Panc1 (cell line): ENCODE measurements around the gene CREB5. TPM values are rescaled to one million over a fixed set of nuclear protein-coding genes. Genes with fewer than 3 reads are reported as not detected.

Source experiments
- ATAC-seq: fragments of 200-7000 bp; cut with Tn5 transposase; 2 replicates; pipeline ENCODE4 v1.9.1; 2020; ENCODE audit warnings: mild to moderate bottlenecking, moderate library complexity
- BruUV-seq: library from RNA; stranded (reverse); fragments of 400-500 nt; replicated peaks from 2 replicates; lab custom pipeline; 2021; lab: Mats Ljungman, UMichigan
- CTCF ChIA-PET: fragments of 300-600 bp; sonication (Branson Sonifier 250); formaldehyde crosslinking; loops from one replicate; lab custom pipeline; 2022; ENCODE audit warnings: antibody characterized with exemption; lab: Charles Lee
- POLR2A ChIA-PET: fragments of 300-600 bp; sonication (Branson Sonifier 250); formaldehyde crosslinking; loops from one replicate; lab custom pipeline; 2022; ENCODE audit warnings: antibody characterized with exemption; lab: Charles Lee
- DNase-seq: peaks from one replicate; pipeline ENCODE4 v3.0.0-alpha.2; 2010; ENCODE audit warnings: low read depth, low spot score
- H3K27ac ChIP-seq: 2 replicates; pipeline ENCODE4 v1.5.1; 2011; ENCODE audit warnings: mild to moderate bottlenecking, low read length, inconsistent platforms
- H3K27me3 ChIP-seq: fragments of 200-500 bp; sonication (Bioruptor generic); 2 replicates; pipeline ENCODE4 v1.6.0; 2014; ENCODE audit warnings: low read length, inconsistent platforms; ENCODE audit not compliant: control insufficient read depth, insufficient read depth
- H3K36me3 ChIP-seq: fragments of 200-500 bp; sonication (Bioruptor generic); 2 replicates; pipeline ENCODE4 v1.5.1; 2014; ENCODE audit warnings: inconsistent platforms, mild to moderate bottlenecking, low read length, moderate library complexity; ENCODE audit not compliant: control insufficient read depth, insufficient read depth
- H3K4me1 ChIP-seq: 2 replicates; pipeline ENCODE4 v1.5.1; 2011; ENCODE audit warnings: inconsistent platforms, mild to moderate bottlenecking, low read length, moderate library complexity; ENCODE audit not compliant: control insufficient read depth, insufficient read depth
- H3K4me3 ChIP-seq, 2 experiments: 2 replicates each; pipeline ENCODE4 v1.5.1; 2011 to 2012; ENCODE audit warnings: low read depth in 2 of 2, low read length in 2 of 2, mild to moderate bottlenecking in 2 of 2, inconsistent platforms in 1 of 2, moderate library complexity in 1 of 2
- H3K9me3 ChIP-seq: fragments of 200-500 bp; sonication (Bioruptor generic); 2 replicates; pipeline ENCODE4 v1.5.1; 2014; ENCODE audit warnings: low read depth, mild to moderate bottlenecking, inconsistent platforms, low read length, moderate library complexity; ENCODE audit not compliant: control insufficient read depth, insufficient read depth
- POLR2AphosphoS5 ChIP-seq: IDR thresholded peaks from 2 replicates; pipeline ENCODE4 v1.6.1; 2012; ENCODE audit warnings: mild to moderate bottlenecking, low read depth, low read length, moderate library complexity
- SIN3A ChIP-seq: IDR thresholded peaks from 2 replicates; pipeline ENCODE4 v1.6.1; 2012; ENCODE audit warnings: low read depth, mild to moderate bottlenecking, low read length, moderate library complexity, borderline replicate concordance; ENCODE audit not compliant: insufficient read depth
- TCF7L2 ChIP-seq: IDR thresholded peaks from 2 replicates; pipeline ENCODE4 v1.6.1; 2011; ENCODE audit warnings: mild to moderate bottlenecking, low read depth, low read length, inconsistent platforms
- in situ Hi-C: cut with HindIII; loops from 2 replicates; pipeline ENCODE4 v1.10.0; 2016; ENCODE audit warnings: low sequenced_read_pairs, low pct_unique_long_range_greater_than_20kb
- intact Hi-C: fragments of 100-400 bp; cut with micrococcal nuclease; formaldehyde crosslinking; loops from one replicate; pipeline ENCODE4 v1.10.0; 2022; ENCODE audit not compliant: unreplicated experiment
- total RNA-seq: library from RNA; stranded (reverse); gene quantifications from one replicate; pipeline ENCODE4 v1.2.1, GENCODE V29; 2021; ENCODE audit not compliant: unreplicated experiment
- TF ChIP-seq, protein P1 (sequence below), 2 experiments: IDR thresholded peaks; 2 replicates each; pipeline ENCODE4 v1.6.1; 2011 to 2012; ENCODE audit warnings: low read depth in 2 of 2, control low read depth in 1 of 2, low read length in 1 of 2, mild to moderate bottlenecking in 1 of 2, moderate library complexity in 1 of 2; ENCODE audit not compliant: insufficient read depth in 1 of 2
- TF ChIP-seq, protein P2 (sequence below): fragments of 450-650 bp; IDR thresholded peaks from 2 replicates; pipeline ENCODE4 v1.5.1; 2017; ENCODE audit warnings: mild to moderate bottlenecking

The CREB5 gene
- total RNA-seq, 1 experiment from 2014 or later = 3.1 TPM

DNA sequence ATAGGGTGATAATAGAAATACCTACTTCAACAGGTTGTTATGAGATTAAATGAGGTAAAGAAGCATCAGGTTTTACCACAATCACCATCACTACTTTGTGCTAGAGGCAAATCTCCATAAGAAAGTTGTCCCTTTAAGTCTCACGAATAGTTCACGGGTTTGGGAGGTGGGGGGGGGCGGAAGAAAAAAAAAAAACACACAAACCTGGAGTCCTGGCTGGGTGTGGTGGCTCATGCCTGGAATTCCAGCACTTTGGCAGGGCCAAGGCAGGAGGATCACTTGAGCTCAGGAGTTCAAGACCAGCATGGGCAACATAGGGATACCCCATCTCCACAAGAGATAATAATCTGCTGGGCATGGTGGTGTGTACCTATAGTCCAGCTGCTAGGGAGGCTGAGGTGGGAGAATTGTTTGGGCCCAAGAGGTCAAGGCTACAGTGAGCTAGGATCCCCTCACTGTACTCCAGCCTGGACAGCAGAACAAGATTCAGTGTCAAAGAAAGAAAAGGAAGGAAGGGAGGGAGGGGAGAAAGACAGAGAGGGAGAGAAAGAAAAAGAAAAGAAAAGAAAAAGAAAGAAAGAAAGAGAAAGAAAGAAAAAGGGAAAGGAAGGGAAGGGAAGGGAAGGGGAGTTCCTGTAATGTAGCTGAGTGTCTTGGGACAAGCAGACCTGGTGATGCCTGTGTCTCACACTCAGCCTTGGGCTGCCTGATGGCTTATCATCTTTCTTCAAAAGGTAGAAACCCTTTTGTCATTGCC, 231.4 kb downstream of the CREB5 start:
- CTCF ChIA-PET = no interaction called here
- no peaks in the 10 kb centered on the region for H3K4me1 ChIP-seq
- H3K36me3 ChIP-seq = no peaks in the 10 kb centered on the region
- H3K27ac ChIP-seq = no peak overlapping the region
- BruUV-seq = no TSS peak
- H3K27me3 ChIP-seq = peaks cover 5% of the 10 kb centered on the region; the same call in 1 of the 2 replicates
- POLR2A ChIA-PET = interaction anchor here (0.6 to 0.7 kb wide), 2 partner anchors 146 to 1612 kb away, joined by 3 to 12 read pairs; no protein-coding TSS in a partner anchor
- no peak for DNase-seq
- no peaks in the 10 kb centered on the region for H3K9me3 ChIP-seq
- H3K4me3 ChIP-seq = no peak overlapping the region
- intact Hi-C loops = no loop called here
- no peak for ATAC-seq
- in situ Hi-C loops = no loop called here
- TF ChIP-seq TCF7L2 (no peak), POLR2AphosphoS5 (no peak), SIN3A (no peak)
- TF ChIP-seq, protein P1, sequence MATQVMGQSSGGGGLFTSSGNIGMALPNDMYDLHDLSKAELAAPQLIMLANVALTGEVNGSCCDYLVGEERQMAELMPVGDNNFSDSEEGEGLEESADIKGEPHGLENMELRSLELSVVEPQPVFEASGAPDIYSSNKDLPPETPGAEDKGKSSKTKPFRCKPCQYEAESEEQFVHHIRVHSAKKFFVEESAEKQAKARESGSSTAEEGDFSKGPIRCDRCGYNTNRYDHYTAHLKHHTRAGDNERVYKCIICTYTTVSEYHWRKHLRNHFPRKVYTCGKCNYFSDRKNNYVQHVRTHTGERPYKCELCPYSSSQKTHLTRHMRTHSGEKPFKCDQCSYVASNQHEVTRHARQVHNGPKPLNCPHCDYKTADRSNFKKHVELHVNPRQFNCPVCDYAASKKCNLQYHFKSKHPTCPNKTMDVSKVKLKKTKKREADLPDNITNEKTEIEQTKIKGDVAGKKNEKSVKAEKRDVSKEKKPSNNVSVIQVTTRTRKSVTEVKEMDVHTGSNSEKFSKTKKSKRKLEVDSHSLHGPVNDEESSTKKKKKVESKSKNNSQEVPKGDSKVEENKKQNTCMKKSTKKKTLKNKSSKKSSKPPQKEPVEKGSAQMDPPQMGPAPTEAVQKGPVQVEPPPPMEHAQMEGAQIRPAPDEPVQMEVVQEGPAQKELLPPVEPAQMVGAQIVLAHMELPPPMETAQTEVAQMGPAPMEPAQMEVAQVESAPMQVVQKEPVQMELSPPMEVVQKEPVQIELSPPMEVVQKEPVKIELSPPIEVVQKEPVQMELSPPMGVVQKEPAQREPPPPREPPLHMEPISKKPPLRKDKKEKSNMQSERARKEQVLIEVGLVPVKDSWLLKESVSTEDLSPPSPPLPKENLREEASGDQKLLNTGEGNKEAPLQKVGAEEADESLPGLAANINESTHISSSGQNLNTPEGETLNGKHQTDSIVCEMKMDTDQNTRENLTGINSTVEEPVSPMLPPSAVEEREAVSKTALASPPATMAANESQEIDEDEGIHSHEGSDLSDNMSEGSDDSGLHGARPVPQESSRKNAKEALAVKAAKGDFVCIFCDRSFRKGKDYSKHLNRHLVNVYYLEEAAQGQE (IDR thresholded peaks at IDR 0.05; ENCODE audit: insufficient read depth in 1 of 2, low read depth in 2 of 2, low read length in 1 of 2) = no peak
- TF ChIP-seq, protein P2, sequence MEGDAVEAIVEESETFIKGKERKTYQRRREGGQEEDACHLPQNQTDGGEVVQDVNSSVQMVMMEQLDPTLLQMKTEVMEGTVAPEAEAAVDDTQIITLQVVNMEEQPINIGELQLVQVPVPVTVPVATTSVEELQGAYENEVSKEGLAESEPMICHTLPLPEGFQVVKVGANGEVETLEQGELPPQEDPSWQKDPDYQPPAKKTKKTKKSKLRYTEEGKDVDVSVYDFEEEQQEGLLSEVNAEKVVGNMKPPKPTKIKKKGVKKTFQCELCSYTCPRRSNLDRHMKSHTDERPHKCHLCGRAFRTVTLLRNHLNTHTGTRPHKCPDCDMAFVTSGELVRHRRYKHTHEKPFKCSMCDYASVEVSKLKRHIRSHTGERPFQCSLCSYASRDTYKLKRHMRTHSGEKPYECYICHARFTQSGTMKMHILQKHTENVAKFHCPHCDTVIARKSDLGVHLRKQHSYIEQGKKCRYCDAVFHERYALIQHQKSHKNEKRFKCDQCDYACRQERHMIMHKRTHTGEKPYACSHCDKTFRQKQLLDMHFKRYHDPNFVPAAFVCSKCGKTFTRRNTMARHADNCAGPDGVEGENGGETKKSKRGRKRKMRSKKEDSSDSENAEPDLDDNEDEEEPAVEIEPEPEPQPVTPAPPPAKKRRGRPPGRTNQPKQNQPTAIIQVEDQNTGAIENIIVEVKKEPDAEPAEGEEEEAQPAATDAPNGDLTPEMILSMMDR = no peak

DNA sequence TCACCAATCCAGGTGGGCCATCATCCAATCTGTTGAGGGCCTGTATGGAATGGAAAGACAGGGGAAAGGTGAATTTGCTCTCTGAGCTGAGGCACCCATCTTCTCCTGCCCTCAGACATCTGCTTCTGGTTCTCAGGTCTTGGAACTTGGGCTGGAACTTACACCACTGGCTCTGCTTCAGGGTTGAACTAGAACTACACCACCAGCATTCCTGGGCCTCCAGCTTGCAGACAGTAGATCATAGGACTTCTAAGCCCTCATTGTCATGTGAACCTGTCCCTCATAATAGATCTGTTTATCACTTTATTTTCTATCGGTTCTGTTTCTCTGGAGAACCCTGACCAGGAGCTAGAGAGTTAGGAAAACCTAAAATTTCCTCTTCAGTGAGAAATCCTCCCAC, 233.5 kb downstream of the CREB5 start:
- in situ Hi-C loops = no loop called here

More for the DNA sequence above, 233.5 kb downstream of the CREB5 start:
- peaks cover 4% of the 10 kb centered on the region; the same call in 1 of the 2 replicates for H3K27me3 ChIP-seq
- no TSS peak for BruUV-seq
- DNase-seq (no peak), ATAC-seq (no peak)
- no peak for TF ChIP-seq POLR2AphosphoS5
- TF ChIP-seq, protein P1 (IDR thresholded peaks at IDR 0.05; ENCODE audit: insufficient read depth in 1 of 2, low read depth in 2 of 2, low read length in 1 of 2) = no peak
- TF ChIP-seq TCF7L2 = no peak
- no peak for TF ChIP-seq SIN3A
- TF ChIP-seq, protein P2 = no peak
- no peaks in the 10 kb centered on the region for H3K9me3 ChIP-seq
- H3K4me3 ChIP-seq = no peak overlapping the region
- no peaks in the 10 kb centered on the region for H3K4me1 ChIP-seq
- ChIA-PET POLR2A (no interaction called here), CTCF (no interaction called here)
- no peak overlapping the region for H3K27ac ChIP-seq
- intact Hi-C loops = no loop called here
- no peaks in the 10 kb centered on the region for H3K36me3 ChIP-seq
